Coronary artery (tissue), 2 donors: Measurements from ENCODE around the gene HOXB4.

Source experiments
- DNase-seq: peaks from one replicate; pipeline ENCODE4 v3.0.0-alpha.2; 2017; ENCODE audit warnings: low spot score
- H3K27ac ChIP-seq, 2 donors: fragments of 200-600 bp; sonication (generic); one replicate each; pipeline ENCODE4 v1.5.1; 2016 to 2019
- H3K4me3 ChIP-seq: fragments of 200-600 bp; sonication (generic); 2 replicates; pipeline ENCODE4 v1.5.1; 2016; ENCODE audit warnings: mild to moderate bottlenecking, moderate library complexity
- TF ChIP-seq, protein P1 (sequence below): fragments of 200-600 bp; sonication (generic); IDR thresholded peaks from one replicate; pipeline ENCODE4 v1.5.1; 2019; ENCODE audit warnings: antibody characterized with exemption

Gene HOXB4

DNA sequence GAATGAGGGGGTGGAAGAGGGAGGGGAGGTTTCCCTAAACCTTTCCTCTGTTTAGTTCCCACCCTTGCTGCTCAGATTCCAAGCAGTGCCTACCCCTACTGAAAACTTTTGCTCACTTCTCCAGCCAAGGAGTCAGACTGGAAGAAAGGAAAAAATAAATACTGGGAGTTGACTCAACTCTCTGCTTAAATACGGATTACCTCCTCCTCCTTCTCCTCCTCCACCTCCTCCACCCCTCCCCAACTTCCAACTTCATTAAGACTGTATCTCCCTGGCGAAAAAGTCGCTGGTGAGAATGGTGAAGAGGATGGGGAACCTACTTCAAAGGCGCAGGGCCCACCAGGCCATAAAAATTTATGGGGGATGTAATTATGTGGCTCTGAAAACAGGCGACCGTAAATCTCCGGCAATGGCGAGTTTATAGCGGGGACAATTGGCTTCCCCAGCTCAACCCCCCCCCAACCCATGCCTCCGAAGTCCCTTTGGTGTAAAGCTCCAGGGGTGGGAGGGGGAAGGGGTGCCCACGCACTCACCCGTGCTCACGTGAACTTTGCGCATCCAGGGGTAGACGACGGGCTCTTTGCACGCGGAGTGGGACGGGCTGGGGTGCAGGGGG lies 712 bp downstream of the HOXB4 start:
- DNase-seq, result no peak
- TF ChIP-seq, protein P1, sequence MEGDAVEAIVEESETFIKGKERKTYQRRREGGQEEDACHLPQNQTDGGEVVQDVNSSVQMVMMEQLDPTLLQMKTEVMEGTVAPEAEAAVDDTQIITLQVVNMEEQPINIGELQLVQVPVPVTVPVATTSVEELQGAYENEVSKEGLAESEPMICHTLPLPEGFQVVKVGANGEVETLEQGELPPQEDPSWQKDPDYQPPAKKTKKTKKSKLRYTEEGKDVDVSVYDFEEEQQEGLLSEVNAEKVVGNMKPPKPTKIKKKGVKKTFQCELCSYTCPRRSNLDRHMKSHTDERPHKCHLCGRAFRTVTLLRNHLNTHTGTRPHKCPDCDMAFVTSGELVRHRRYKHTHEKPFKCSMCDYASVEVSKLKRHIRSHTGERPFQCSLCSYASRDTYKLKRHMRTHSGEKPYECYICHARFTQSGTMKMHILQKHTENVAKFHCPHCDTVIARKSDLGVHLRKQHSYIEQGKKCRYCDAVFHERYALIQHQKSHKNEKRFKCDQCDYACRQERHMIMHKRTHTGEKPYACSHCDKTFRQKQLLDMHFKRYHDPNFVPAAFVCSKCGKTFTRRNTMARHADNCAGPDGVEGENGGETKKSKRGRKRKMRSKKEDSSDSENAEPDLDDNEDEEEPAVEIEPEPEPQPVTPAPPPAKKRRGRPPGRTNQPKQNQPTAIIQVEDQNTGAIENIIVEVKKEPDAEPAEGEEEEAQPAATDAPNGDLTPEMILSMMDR, result no peak
- Histone ChIP-seq H3K4me3 (peak overlapping the region; percentile 82), H3K27ac (peak overlapping the region; percentile 42 to 88)

GRCh38 chr17:48576479-48577309 lies 1.5 kb downstream of the HOXB4 start:
- no peak for DNase-seq
- peak overlapping the region; percentile 38 to 88 for H3K27ac ChIP-seq

GRCh38 chr17:48575673-48576478 lies 2.3 kb downstream of the HOXB4 start:
- no peak for DNase-seq
- H3K27ac ChIP-seq, result peak overlapping the region; percentile 38 to 75
- TF ChIP-seq, protein P1, result no peak
- H3K4me3 ChIP-seq, result peak overlapping the region; percentile 82

More at GRCh38 chr17:48576479-48577309, 1.5 kb downstream of the HOXB4 start:
- peak overlapping the region; percentile 82 for H3K4me3 ChIP-seq
- TF ChIP-seq, protein P1, result no peak

DNA sequence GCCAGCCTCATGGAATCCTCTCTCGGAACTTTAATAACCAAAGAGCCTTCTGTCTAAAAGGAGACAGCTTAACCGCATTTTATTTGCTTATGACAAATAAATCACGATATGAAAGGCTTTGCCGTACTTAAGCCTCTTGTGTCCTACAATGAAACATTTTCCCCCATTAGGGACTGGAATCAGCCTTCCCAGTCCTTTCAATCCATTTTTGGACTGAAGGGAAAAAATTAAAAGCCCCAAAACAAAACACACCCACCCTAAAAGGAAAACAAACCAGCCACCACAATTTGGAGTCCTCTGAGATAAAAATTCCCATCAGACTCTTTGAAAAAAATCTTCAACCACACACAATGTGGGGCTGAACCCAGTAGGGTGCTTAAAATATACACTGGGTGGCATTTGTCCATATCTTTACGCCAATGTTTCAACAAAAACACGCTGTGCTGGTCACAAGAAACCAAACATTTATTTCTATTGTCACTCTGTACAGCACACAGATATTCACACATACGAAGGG lies 3.0 kb downstream of the HOXB4 start:
- H3K27ac ChIP-seq, result peak overlapping the region in 1 of 2 donors; percentile 36
- DNase-seq, result no peak
- H3K4me3 ChIP-seq, result no peak overlapping the region
- TF ChIP-seq, protein P1, result no peak

DNA sequence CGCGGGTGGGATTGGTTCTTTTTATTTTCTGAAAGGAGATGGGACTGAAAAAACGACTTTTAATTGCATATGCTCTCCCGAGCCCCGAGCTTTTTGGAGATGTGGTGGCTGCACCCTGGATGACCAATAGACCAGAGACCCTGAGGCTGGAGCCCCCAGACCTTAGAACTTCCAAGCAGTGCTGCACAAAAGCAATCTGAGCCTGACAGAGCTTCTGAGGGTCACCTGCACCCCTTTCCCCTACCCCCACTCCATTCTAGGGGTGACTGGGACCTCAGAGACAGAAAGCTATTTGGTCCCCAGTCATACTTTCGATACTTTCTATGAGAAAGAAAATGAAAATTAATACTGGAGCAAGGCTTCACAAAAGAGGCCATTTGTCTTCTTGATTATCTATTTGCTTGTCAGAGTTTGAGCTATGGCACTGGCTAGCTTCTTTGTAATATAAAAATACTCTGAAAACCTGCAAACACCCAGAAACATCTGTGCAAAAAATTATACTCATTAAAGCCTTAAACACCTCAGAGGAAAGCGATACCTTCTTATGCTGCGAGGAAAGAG lies 3.6 kb downstream of the HOXB4 start:
- DNase-seq, result no peak
- TF ChIP-seq, protein P1, result no peak
- H3K27ac ChIP-seq, result peak overlapping the region in 1 of 2 donors; percentile 36

GRCh38 chr17:48571826-48572417 lies 6.2 kb downstream of the HOXB4 start:
- DNase-seq, result no peak
- no peak overlapping the region for H3K4me3 ChIP-seq
- TF ChIP-seq, protein P1, result no peak
- peak overlapping the region in 1 of 2 donors; percentile 57 for H3K27ac ChIP-seq

More for the DNA sequence above, 3.6 kb downstream of the HOXB4 start:
- no peak overlapping the region for H3K4me3 ChIP-seq
